GM19328 (cell line): ENCODE results near the gene PTPRE.

Experiments
- ATAC-seq: cut with Tn5 transposase; IDR thresholded peaks from one replicate; pipeline ENCODE4 v1.9.1; 2021; ENCODE audit warnings: mild to moderate bottlenecking, moderate library complexity; ENCODE audit not compliant: unreplicated experiment

Gene PTPRE

DNA sequence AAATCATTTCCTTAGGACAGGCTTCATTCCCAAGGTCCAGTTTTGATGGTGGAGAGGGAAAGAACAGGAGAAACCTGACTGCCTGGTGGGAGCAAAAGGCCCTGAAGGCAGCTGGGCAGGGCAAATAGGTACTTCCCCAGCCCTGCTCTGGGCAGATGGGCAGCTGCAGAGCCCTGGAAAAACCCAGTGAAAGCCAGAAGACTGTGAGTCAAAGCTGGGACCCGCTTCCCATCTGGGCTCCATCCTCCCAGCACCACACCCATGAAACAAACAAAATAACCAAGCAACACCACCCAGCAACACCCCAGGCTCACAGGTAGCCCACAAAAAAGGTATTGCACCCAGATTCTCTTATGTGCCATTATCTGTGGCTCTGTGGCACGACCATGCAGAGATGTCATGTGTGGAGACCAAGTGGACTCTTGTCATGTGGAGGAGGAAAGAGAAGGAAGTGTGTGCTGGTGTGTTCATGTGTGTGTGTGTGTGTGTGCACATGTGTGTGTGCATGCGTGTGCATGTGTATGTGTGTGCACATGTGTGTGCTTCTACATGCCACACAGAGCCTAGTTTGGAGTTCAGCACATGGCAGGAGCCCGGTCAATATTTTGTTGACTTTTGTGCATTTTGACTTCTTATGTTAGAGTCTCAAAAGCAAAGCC is 24.0 kb upstream of the PTPRE start:
- ATAC-seq, result no peak

DNA sequence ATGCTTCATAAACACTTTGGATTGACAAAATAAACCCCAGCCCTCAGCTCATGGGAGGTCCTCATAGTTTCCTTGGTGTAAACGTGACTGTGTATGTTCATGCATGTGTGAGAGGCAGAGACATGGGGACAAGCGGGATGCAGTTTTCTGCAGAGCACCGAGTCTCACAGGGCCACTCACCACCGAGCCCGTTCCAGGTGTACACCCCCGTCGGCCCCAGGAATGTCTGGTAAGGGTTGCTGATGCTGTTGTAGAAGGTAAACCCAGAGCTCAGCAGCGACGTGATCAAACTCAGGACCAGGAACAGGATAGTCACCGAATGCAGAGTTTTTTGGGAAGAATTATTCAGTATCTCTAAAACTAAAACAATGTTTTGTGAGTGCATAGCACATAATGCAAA is 23.4 kb upstream of the PTPRE start:
- no peak for ATAC-seq

DNA sequence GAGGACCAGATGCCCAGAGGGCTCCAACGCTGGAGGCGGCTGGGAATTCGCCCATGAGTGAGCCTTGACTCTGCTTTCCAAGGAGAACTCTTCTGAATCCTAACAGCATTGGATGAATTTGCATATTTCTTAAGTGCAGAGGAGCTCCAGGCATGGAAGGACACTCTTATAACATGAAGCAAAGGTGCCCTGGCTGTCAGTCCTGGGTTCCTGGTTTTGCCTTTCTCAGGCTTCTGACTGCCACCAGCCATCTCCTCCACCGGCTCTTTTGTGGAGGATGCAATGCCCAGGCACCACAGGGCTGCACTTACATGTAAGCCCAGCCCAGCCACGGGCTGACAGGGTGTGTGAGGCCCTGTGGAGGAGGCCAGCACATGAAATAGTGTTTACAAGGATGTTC is 22.4 kb upstream of the PTPRE start:
- no peak for ATAC-seq

DNA sequence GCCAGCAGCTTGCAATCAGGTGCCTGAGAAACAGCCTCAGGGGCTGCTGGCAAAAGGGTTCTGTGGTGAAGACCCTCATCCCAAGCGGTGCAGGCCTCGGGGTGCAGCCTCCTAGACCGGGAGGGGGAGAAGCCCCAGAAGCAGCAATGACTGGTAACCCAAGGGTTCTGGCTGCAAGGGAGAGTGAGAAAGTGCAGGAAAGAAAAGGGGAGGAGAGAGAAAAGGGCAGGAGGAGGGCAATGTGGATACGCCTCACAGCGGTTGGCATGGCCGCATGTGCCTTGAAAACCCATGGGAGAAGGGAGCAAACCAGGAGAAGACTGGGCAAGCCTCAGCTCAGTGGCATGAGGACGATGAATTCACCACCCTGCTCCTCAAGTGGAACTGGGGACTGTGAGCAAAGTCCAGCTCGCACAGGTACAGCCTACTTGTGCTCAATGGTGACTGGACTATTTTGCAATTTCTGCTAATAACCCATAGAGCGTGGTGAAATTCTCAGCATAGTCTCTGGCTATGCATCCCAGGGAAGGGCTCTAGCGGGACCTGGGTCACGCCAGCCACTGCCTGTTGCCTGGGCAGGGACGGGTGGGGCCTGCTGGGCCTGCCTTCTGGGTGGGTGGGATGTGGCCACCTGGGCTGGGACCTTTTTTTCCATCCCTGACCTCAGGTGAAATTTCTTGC is 20.4 kb upstream of the PTPRE start:
- ATAC-seq, result no peak

DNA sequence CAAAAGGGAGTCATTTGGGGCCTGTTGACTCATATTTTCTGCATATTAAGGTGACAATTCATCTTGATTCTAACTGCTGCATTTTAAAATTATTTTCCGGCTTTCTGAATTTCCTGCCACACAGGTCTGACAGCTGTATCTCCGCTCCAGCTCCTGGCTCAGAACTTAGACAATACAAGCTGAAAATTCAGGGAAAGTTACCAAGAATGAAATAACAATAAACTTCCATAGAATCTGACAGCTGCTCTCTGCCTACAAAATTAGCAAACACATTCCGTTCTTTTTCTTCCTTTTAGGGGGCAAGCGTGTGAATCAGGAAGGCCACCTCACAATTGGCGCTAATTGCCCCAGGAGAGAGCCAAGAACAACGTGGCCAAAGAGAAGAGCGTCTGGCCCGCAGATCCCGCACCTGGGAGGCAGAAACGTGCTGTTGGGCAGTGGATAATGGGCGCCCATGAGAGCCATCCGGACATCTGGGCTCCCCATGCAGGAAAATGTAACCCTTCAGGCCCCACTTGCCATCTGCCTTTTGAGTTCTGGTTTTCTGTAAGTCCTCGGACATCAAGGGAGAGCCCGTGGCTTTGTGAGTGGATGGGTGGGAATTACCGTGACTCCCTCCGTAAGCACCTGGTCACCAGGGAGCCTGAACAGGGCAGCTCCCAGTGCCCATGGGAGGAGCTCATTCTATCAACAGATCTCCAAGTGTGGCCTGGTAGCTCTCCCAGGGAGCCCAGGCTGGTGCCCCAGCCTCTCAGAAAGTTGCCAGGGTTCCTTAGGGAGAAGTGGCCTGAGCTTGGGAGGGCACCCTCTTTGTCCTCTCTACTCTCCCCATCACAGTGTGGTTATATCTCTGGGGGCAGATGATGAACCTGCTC is 19.1 kb upstream of the PTPRE start:
- no peak for ATAC-seq

DNA sequence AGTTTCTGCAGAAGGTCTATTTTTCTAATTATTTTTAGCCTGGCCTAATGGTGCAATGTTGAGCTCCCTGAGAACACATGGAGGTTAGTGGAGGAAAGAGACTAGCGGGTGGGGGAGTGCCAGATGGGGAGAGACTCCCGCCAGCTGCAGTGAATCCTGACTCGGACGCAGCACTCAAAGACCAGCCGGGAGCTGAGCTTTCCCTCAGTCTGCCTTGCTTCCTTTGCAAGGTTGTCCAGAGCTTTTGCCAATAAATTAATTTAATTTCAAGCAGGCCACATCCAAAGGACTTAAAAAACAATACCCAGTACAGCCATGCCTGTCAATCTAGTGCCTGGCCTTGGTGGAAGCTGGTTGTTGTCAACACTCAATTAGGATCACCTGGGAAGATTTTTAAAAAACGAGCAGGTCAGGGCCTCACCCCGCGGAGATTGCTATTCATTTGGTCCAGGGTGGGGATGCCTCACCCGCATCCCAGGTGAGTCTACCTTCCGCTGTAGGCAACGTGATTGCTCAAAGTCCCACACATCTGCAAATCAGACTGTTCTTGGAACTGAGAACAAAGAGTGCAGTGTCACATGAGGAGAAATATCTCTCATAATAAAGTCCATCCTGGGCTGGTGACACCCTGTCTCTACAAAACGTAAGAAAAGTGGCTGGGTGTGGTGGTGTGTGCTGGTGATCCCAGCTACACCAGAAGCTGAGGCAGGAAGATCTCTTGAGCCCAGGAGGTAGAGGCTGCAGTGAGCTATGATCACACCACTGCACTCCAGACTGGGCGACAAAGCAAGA is 18.2 kb upstream of the PTPRE start:
- ATAC-seq, result no peak

DNA sequence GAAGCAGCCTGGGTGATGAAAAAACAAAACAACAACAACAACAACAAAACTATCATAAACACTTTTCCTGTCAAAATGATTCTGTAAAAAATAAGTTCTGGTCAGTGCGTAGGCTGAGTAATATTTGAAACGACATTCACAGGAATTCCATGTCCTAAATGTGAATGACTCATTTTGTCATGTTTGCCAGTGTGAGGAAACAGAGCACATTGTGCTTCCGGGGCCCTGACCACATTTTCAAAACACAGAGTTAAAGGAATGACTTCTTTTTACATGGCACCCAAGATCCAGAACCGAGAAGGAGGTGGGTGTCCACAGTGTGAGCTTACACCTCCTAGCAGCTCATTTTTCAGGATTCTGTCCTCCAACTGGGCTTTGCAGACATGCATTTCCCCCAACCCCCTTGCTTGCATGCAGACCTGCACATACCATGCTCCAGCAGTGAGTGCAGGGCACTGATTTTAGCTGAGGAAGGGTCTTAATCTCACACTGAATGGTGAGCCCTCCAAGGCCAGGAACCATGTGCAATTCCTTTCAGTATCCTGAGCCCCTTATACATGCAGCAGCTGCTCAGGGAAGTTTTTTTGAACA is 17.2 kb upstream of the PTPRE start:
- ATAC-seq, result no peak

DNA sequence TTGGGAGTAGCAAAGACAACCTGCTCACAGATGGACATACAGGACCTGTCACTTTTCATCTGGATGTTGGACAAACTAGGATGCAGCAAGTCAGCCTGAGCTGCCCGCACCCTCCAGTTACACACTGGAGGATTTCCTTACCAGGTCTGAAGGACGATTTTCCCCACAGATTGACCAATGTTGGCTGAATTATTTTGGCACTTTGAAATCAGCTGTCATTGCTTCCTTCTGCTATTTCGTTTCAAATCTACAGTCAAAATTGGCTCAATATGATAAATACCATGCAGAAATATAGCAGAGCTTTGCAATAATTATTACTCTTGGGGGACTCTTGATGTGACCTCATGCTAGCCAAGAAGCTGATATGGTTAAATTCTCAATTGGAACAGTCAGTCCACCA is 16.7 kb upstream of the PTPRE start:
- no peak for ATAC-seq

DNA sequence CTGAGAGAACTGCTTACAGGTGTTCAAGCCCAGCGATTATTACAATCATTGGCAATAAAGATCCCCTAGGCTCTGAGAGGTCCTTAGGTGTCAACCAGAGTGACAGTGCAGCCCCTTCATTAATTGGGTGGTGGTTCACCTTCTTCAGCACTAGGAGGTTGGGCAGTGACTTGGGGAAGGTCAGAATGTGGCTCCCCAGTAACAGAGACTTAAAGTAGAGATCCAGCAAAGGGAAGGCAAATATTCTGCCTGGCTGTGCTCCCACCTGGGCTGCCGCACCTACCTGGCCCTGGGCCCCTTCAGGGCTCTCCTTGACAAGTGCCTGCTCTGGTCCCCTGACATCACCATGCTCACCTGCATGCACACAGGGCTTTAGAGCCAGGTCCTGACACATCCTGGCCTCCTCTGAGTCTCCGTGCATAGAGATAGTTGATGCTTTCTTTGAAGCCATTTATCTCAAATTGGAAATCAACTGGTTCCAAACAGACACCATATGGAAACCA is 16.0 kb upstream of the PTPRE start:
- ATAC-seq, result no peak

DNA sequence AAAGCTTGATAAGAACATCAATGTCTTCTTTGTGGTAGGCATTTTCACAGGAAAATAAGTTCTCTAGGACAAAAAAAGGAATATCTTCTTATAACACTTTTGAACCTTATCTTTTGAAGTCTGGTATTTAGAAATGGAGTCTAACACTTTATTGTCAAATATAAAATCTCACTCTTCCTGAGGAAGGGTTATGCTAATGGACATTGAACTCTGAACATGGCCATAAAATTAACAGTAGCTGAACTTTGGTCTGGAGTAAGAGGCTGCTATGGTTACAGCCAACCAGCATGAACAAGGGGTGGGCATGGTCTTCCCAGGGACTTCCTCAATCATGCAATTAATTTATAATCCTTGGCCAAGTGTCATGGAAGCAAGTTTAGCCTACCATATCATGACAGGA is 14.2 kb upstream of the PTPRE start, which contains the start of gene CLRN3:
Gene CLRN3, minus strand, starts transcription at position 199 of the 400 bp plus-strand sequence. Its CDS starts 157 bp downstream, at position 42.
- no peak for ATAC-seq

DNA sequence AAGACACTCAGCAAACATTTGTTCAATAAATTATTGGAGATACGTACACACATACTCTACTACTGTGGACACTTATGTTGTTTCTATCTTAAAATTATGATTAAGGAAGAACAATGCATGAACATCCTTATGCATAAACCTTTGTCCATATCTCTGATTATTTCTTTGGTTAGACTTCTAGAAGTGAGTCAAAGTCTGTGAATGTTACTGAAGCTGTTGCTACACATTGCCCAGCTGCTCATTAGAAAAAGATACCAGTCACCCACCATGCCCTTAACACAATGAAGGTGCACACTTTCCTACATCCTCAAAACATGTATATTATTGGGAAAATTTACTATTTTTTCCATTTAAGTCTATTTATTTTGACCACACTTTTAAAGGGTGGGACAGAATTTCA is 12.8 kb upstream of the PTPRE start:
- ATAC-seq, result no peak

DNA sequence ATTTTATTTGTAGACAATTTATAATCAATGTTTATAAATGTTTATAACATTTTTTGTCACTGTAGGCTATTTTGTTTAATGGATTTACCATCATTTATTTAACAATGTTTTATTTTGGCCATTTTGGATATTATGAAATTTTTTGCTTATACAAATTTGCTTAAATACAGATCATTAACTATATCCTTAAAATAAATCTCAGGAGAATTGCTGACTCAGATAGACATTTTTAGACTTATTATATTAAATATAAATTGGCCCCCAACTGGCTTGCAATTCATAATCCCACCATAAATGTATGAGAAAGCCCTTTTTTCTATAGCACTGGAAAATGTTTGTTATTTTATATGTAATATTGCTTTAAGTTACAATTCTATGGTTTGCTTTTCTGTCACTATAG is 10.3 kb upstream of the PTPRE start:
- no peak for ATAC-seq

DNA sequence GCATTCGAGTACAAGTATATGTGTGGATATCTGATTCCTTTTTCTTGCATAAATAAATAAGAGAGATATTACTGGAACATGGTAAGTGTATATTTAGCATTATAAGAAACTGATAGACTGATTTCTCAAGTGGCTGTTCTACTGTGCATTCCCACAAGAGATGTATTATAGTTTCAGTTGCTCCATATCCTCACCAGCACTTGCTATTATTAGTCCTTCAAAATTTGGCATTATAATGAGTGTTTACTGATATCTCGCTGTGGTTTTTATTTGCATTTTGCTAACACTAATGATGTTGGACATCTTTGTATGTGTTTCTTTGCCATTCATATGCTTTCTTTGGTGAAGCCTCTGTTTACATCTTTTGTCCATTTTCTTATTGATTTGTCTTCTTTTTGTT is 9.7 kb upstream of the PTPRE start:
- no peak for ATAC-seq

DNA sequence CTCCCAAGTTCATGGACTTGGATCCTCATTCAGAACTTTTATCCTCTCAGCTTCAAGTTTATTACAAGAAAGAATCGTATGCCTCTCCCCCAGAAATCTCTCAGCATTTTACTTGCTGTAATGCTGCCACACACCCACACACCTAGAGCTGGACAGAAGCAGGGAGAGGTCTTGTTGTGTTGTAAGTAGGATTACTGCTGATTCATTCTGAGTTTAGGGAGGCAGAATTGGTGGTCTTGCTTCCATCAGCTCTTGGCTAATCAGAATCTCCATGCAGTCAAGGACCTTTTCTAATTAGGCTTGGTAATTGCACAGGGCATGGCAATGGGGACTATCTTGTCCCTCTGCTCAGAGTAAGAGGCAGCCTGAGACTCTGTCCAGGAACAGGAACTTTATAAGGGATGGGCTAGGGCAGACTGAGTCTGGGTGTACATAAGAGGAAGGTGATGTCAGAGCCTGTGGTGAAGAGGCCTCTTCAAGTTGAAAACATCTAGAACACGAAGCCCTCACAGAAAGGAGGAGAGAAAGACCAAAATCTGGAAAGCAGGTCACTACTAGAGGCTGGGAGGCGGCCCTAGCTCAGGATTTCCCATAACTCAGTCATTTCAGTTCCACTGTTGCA is 7.0 kb upstream of the PTPRE start:
- ATAC-seq, result no peak

DNA sequence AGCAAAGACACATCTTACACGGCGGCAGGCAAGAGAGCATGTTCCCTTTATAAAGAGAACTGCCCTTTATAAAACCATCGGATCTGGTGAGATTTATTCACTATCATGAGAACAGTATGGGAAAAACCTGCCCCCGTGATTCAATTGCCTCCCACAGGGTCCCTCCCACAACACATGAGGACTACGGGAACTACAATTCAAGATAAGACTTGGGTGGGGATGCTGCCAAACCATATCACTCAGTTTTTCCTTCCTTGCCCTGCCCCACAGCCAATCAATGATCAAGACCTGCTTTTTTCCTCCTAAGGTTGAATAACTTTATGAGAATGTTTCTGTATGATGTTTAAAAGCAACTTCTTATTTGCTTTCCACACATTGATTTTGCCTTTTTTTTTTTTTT is 3.1 kb upstream of the PTPRE start:
- no peak for ATAC-seq

DNA sequence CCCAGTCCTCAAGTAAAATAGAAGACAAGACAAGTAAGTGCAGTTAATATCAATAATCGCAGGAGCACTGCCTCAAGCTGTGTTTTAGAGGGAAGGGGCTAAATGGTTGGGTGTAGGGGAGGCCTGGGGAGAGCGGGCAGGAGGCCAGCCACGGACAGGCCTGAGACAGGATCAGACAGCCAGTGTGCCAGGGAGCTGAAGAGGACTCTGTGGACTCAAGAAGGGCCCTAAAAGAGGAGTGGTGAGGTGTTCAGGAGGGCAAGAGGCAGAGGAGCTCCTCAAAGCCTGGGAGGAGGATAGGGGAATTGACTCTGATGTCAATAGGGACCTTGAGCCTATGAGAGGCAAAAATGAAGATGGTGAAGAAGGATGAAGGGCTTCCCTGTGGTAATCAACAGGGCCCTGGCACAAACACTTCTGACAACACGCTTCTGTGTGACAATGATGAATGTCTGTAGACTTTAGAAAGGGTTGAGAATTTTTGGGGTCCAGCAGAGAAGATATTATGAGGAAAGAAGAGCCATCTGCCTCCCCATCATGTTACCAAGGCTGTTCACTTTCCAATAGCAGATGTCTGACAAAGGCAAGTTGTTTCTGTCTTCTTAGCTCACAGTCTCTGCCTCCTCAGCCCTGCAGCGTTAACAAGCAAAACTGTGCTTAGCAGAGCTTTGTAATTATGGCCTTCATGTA is 2.4 kb upstream of the PTPRE start:
- ATAC-seq, result no peak

DNA sequence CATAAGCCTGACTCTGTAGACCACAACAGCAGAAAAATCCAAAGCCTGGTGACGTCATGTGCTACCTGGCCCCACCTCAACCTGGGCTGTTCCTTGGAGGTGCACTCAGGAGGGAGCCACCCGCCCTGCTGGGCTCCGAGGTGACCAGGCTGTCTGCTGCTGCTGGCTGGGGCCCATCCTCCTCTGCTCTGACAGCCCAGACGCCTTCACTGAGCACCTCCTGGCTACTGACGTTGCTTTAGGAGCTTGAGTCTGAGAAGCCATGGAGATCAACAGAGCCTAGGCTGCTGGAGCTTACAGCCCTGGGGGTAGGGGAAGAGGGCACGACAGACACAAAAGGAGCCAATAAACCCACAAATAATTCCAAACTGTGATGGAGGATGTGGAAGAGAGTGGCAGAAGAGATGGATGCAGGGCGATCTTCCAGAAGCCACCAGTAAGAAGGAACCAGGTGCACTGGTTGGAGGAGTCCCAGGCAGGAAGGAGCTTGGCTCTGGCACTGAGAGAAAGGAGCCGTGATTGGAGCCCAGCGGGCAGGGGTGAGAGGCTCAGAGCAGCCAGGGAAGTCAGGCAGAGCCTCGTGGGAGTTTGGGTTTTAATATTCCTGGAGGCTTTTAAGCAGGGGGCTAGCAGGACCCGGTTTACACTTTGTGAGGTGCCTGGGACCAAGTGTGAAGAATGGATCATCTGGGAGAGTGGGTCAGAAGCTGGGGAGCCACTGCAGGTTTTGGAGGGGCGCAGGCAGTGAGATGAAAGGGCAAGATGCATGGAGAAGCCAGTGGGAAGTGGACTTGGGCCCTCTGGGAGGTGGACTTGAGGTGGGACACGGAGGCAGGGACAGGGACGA is 1.7 kb upstream of the PTPRE start:
- no peak for ATAC-seq

DNA sequence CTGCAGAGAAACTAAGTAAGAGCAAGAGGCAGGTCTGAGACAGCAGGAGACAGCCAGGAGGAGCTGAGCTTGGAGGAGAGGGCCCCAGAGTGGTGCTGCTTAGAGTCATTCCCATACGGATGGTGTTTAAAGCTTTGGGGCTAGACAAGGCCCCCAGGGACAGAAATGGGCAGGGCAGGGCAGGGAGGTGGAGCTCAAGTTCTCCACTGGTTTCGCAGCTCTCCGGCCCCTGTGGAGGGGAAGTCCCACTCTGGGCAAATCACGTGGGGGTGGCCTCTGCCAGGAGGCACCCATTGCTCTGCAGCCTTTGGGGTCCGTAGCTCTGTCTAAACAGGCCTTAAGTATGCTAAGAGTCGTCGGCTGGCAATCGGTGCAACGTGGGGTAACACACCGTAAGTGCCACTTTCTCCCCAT is 1.0 kb upstream of the PTPRE start:
- ATAC-seq, result no peak
